Measurements from ENCODE around the gene SMG6. TPM values are rescaled to one million over a fixed set of nuclear protein-coding genes. Genes with fewer than 3 reads are reported as not detected.

Gene SMG6
- total and polyA plus RNA-seq, 4 donors = 16.2 to 67.3 (median 31.4) TPM

DNA sequence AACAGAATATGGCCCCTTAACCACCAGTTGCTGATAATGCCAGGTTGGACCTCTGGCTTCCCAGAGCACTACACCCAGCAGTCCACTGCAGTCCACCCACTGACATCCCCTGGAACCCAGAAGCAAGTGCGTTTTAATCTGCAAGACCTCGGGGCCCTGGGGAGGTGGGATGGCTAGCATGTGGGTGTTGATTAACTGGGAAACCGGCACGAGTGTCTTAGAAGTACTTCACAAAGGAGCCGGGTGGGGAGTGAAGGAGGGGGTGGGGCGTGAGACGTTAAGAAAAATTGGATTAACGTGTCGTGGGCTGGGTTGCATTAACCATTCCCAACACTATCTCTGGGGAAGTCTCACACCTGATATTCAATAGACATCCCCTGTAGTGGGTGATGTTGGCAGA is 254.8 kb downstream of the SMG6 start:
- 18% methylated on average over 9 of the region's 9 CpGs for WGBS, 2 donors
- Histone ChIP-seq H3K27ac (ENCODE audit: low read depth in 1 of 2, low read length in 2 of 2) (no peak overlapping the region), H3K9me3 (ENCODE audit: control insufficient read depth, low read length) (no peaks in the 10 kb centered on the region), H3K4me3 (ENCODE audit: low read length in 2 of 2) (no peak overlapping the region), H3K36me3 (ENCODE audit: control insufficient read depth in 1 of 2, insufficient read depth in 2 of 2, low read length in 1 of 2) (no peaks in the 10 kb centered on the region), H3K27me3 (ENCODE audit: control insufficient read depth in 1 of 2, insufficient read depth in 2 of 2, low read length in 1 of 2) (no peaks in the 10 kb centered on the region), H3K4me1 (ENCODE audit: control insufficient read depth in 1 of 2, insufficient read depth in 2 of 2, low read length in 2 of 2) (no peaks in the 10 kb centered on the region)
- DNase-seq (no peak), ATAC-seq (ENCODE audit: low FRiP score) (no peak)
- intact Hi-C loops (cut with DNase I) = loop anchor here in 1 of 2 donors (10.0 kb wide), 1 partner anchor 324 kb away; the partner anchor contains the start of gene WDR81

DNA sequence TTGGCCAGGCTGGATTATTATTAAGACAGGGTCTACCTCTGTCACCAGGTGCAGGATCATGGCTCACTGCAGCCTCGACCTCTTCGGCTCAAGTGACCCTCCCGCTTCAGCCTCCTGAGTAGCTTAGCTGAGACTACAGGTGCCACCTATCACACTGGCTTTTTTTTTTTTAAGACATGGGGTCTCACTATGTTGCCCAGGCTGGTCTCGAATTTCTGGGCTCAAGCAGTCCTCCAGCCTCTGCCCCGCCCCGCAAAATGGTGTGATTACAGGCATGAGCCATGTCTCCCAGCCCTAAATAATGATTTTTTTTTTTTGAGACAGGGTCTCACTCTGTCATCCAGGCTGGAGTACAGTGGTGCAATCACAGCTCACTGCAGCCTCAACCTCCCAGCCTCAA is 256.0 kb downstream of the SMG6 start:
- WGBS, 2 donors = 94 to 95% methylated on average over 6 of the region's 6 CpGs
- H3K4me1 ChIP-seq (ENCODE audit: control insufficient read depth in 1 of 2, insufficient read depth in 2 of 2, low read length in 2 of 2) = no peaks in the 10 kb centered on the region
- H3K27ac ChIP-seq (ENCODE audit: low read depth in 1 of 2, low read length in 2 of 2) = no peak overlapping the region
- no peaks in the 10 kb centered on the region for H3K36me3 ChIP-seq (ENCODE audit: control insufficient read depth in 1 of 2, insufficient read depth in 2 of 2, low read length in 1 of 2)
- ATAC-seq (ENCODE audit: low FRiP score) = no peak
- no peaks in the 10 kb centered on the region for H3K9me3 ChIP-seq (ENCODE audit: control insufficient read depth, low read length)
- H3K4me3 ChIP-seq (ENCODE audit: low read length in 2 of 2) = no peak overlapping the region
- no peaks in the 10 kb centered on the region for H3K27me3 ChIP-seq (ENCODE audit: control insufficient read depth in 1 of 2, insufficient read depth in 2 of 2, low read length in 1 of 2)
- intact Hi-C loops (cut with DNase I) = loop anchor here in 1 of 2 donors (10.0 kb wide), 1 partner anchor 323 kb away; the partner anchor contains the start of gene WDR81
- DNase-seq = no peak

DNA sequence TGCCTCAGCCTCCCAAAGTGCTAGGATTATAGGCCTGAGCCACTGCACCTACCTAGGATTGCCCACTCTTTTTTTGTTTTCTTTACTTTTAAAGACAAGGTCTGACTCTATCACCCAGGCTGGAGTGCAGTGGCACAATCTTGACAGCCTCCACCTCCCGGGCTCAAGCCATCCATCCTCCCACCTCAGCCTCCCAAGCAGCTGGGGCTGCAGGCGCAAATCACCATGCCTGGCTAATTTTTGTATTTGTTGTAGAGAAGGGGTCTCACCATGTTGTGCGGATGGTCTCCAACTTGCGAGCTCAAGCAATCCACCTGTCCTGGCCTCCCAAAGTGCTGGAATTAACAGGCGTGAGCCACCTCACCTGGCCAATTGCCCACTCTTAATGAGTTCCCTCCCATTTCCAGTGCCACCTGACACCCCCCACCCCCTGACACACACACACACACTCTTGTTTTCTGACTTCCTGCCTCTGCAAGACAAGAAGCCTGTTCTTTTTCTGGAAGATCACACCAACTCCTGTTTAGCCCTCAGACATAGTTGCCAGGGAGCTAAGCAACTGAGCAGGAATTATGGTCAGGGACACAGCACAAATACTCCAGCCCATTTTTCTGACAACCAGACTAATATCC is 259.2 kb downstream of the SMG6 start:
- H3K36me3 ChIP-seq (ENCODE audit: control insufficient read depth in 1 of 2, insufficient read depth in 2 of 2, low read length in 1 of 2) = no peaks in the 10 kb centered on the region
- H3K4me1 ChIP-seq (ENCODE audit: control insufficient read depth in 1 of 2, insufficient read depth in 2 of 2, low read length in 2 of 2) = no peaks in the 10 kb centered on the region
- no peak overlapping the region for H3K27ac ChIP-seq (ENCODE audit: low read depth in 1 of 2, low read length in 2 of 2)
- WGBS, 2 donors = 91 to 94% methylated on average over 5 of the region's 5 CpGs
- ATAC-seq (ENCODE audit: low FRiP score) = no peak
- no peak for DNase-seq
- H3K27me3 ChIP-seq (ENCODE audit: control insufficient read depth in 1 of 2, insufficient read depth in 2 of 2, low read length in 1 of 2) = no peaks in the 10 kb centered on the region
- no peaks in the 10 kb centered on the region for H3K9me3 ChIP-seq (ENCODE audit: control insufficient read depth, low read length)
- intact Hi-C loops (cut with DNase I) = loop anchor here (5.0 to 10.0 kb wide), 2 partner anchors 137 to 320 kb away; partner anchors contain the start of gene WDR81 (in 1 of the 2)
- H3K4me3 ChIP-seq (ENCODE audit: low read length in 2 of 2) = no peak overlapping the region

DNA sequence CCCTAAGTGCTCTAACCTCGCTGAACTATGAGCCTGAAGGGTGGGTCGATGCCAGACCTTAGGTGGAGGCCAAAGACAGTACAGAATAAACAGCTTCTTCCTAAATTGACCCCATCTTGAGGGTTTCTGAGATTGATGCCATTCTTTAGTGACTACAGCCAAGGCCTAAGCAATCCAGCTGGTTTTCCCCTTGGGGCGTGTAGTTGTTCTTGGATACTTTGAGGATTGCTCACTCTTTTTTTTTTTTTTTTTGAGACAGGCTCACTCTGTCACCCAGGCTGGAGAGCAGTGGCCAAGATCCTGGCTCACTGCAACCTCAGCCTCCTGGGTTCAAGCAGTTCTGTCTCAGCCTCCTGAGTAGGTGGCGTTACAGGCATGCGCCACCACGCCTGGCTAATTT is 259.8 kb downstream of the SMG6 start:
- Histone ChIP-seq H3K9me3 (ENCODE audit: control insufficient read depth, low read length) (no peaks in the 10 kb centered on the region), H3K27me3 (ENCODE audit: control insufficient read depth in 1 of 2, insufficient read depth in 2 of 2, low read length in 1 of 2) (no peaks in the 10 kb centered on the region), H3K27ac (ENCODE audit: low read depth in 1 of 2, low read length in 2 of 2) (peak overlapping the region in 1 of 2 donors; percentile 2), H3K4me3 (ENCODE audit: low read length in 2 of 2) (no peak overlapping the region), H3K36me3 (ENCODE audit: control insufficient read depth in 1 of 2, insufficient read depth in 2 of 2, low read length in 1 of 2) (no peaks in the 10 kb centered on the region), H3K4me1 (ENCODE audit: control insufficient read depth in 1 of 2, insufficient read depth in 2 of 2, low read length in 2 of 2) (no peaks in the 10 kb centered on the region)
- ATAC-seq (ENCODE audit: low FRiP score) = no peak
- DNase-seq = no peak
- intact Hi-C loops (cut with DNase I) = loop anchor here (5.0 to 10.0 kb wide), 2 partner anchors 136 to 319 kb away; partner anchors contain the start of gene WDR81 (in 1 of the 2)
- WGBS, 2 donors = 51 to 52% methylated on average over 6 of the region's 6 CpGs

DNA sequence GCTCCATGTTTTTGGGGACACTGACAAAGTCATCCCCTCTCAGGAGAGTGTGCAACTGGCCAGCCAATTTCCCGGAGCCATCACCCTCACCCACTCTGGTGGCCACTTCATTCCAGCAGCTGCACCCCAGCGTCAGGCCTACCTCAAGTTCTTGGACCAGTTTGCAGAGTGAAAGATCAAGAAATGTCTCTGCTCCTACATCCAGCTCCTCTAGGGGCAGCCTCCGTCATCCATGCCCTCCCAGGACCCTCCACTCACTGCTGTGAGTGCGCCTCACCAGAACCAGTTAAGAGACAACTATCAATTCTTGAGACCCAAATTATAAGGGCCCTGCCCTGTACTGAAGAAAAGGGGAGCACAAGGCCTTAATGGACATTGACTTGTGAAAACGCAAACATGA is 260.7 kb downstream of the SMG6 start:
- H3K4me3 ChIP-seq (ENCODE audit: low read length in 2 of 2) = no peak overlapping the region
- DNase-seq = no peak
- H3K27me3 ChIP-seq (ENCODE audit: control insufficient read depth in 1 of 2, insufficient read depth in 2 of 2, low read length in 1 of 2) = no peaks in the 10 kb centered on the region
- no peaks in the 10 kb centered on the region for H3K9me3 ChIP-seq (ENCODE audit: control insufficient read depth, low read length)
- 79 to 82% methylated on average over 5 of the region's 5 CpGs for WGBS, 2 donors
- intact Hi-C loops (cut with DNase I) = loop anchor here (5.0 to 10.0 kb wide), 2 partner anchors 136 to 318 kb away; partner anchors contain the start of gene WDR81 (in 1 of the 2)
- no peak for ATAC-seq (ENCODE audit: low FRiP score)
- no peaks in the 10 kb centered on the region for H3K4me1 ChIP-seq (ENCODE audit: control insufficient read depth in 1 of 2, insufficient read depth in 2 of 2, low read length in 2 of 2)
- H3K27ac ChIP-seq (ENCODE audit: low read depth in 1 of 2, low read length in 2 of 2) = no peak overlapping the region
- H3K36me3 ChIP-seq (ENCODE audit: control insufficient read depth in 1 of 2, insufficient read depth in 2 of 2, low read length in 1 of 2) = no peaks in the 10 kb centered on the region

GRCh38 chr17:2042390-2042847 is 261.2 kb downstream of the SMG6 start:
- H3K9me3 ChIP-seq (ENCODE audit: control insufficient read depth, low read length) = no peaks in the 10 kb centered on the region
- 17% methylated on average over 17 of the region's 17 CpGs for WGBS, 2 donors
- H3K36me3 ChIP-seq (ENCODE audit: control insufficient read depth in 1 of 2, insufficient read depth in 2 of 2, low read length in 1 of 2) = no peaks in the 10 kb centered on the region
- peak overlapping the region in 1 of 2 donors; percentile 31 for H3K27ac ChIP-seq (ENCODE audit: low read depth in 1 of 2, low read length in 2 of 2)
- ATAC-seq (ENCODE audit: low FRiP score) (peak; percentile 15), DNase-seq (no peak)
- intact Hi-C loops (cut with DNase I) = loop anchor here (5.0 to 10.0 kb wide), 2 partner anchors 135 to 318 kb away; partner anchors contain the start of gene WDR81 (in 1 of the 2)
- H3K4me1 ChIP-seq (ENCODE audit: control insufficient read depth in 1 of 2, insufficient read depth in 2 of 2, low read length in 2 of 2) = no peaks in the 10 kb centered on the region
- peak overlapping the region; percentile 38 to 44 for H3K4me3 ChIP-seq (ENCODE audit: low read length in 2 of 2)
- no peaks in the 10 kb centered on the region for H3K27me3 ChIP-seq (ENCODE audit: control insufficient read depth in 1 of 2, insufficient read depth in 2 of 2, low read length in 1 of 2)

- intact Hi-C loops (cut with DNase I) = loop anchor here (5.0 to 10.0 kb wide), 2 partner anchors 134 to 317 kb away; partner anchors contain the start of gene WDR81 (in 1 of the 2)
- Histone ChIP-seq H3K36me3 (ENCODE audit: control insufficient read depth in 1 of 2, insufficient read depth in 2 of 2, low read length in 1 of 2) (no peaks in the 10 kb centered on the region), H3K9me3 (ENCODE audit: control insufficient read depth, low read length) (no peaks in the 10 kb centered on the region), H3K4me3 (ENCODE audit: low read length in 2 of 2) (peak within 1 kb of the TSS; percentile 44 to 55), H3K27ac (ENCODE audit: low read depth in 1 of 2, low read length in 2 of 2) (peak within 1 kb of the TSS in 1 of 2 donors; percentile 43), H3K4me1 (ENCODE audit: control insufficient read depth in 1 of 2, insufficient read depth in 2 of 2, low read length in 2 of 2) (no peaks in the 10 kb centered on the region), H3K27me3 (ENCODE audit: control insufficient read depth in 1 of 2, insufficient read depth in 2 of 2, low read length in 1 of 2) (no peaks in the 10 kb centered on the region)
- ATAC-seq (ENCODE audit: low FRiP score) = peak; percentile 96
- DNase-seq = peak; percentile 96 to 99
- WGBS, 2 donors = 1% methylated on average over 69 to 93 of the region's 93 CpGs
Observed at GRCh38 chr17:2041561-2042389, 261.8 kb downstream of the SMG6 start, which contains the start of gene OVCA2. Gene OVCA2 (plus strand): TSS chr17:2042022. CDS start chr17:2042048, 26 bp downstream.

DNA sequence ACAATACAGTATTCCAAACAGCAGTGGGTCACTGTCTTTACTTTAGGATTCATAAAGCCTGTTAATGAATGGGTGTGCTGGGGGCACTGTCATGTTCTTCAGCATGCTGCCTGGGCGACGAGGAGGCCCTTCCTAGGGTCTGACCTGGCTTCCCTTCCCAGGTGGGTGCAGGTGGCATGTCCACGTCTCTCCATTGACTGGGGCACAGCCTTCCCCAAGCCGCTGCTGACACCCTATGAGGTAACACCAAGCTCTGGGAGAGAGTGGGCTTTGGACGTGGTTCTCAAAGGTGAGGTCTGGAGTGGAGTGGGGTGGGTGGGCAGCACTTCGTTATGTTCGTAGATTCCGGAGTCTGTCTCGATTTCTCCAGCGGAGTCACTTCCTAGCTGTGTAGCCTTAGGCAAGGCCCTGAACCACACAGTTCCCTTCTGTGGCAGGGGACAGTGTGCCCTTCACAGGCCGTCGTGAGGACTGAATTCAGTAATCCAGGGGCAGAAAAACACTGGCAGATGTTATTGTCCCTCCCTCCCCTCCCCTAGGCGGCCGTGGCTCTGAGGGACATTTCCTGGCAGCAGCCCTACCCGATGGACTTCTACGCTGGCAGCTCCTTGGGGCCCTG is 262.5 kb downstream of the SMG6 start:
- Histone ChIP-seq H3K27me3 (ENCODE audit: control insufficient read depth in 1 of 2, insufficient read depth in 2 of 2, low read length in 1 of 2) (no peaks in the 10 kb centered on the region), H3K27ac (ENCODE audit: low read depth in 1 of 2, low read length in 2 of 2) (peak overlapping the region in 1 of 2 donors; percentile 4), H3K4me1 (ENCODE audit: control insufficient read depth in 1 of 2, insufficient read depth in 2 of 2, low read length in 2 of 2) (no peaks in the 10 kb centered on the region), H3K9me3 (ENCODE audit: control insufficient read depth, low read length) (no peaks in the 10 kb centered on the region), H3K4me3 (ENCODE audit: low read length in 2 of 2) (peak overlapping the region; percentile 37 to 55), H3K36me3 (ENCODE audit: control insufficient read depth in 1 of 2, insufficient read depth in 2 of 2, low read length in 1 of 2) (no peaks in the 10 kb centered on the region)
- ATAC-seq (ENCODE audit: low FRiP score) = peak; percentile 15
- DNase-seq = no peak
- intact Hi-C loops (cut with DNase I) = loop anchor here (5.0 to 10.0 kb wide), 2 partner anchors 134 to 316 kb away; partner anchors contain the start of gene WDR81 (in 1 of the 2)
- WGBS, 2 donors = 48 to 54% methylated on average over 15 to 16 of the region's 16 CpGs

Data from aorta (tissue), 5 donors.